Measurements from ENCODE around the gene PTN.

Gene PTN

GRCh38 chr7:137343281-137343841, at the start of gene PTN:
PTN (minus strand) TSS chr7:137343733; CDS start chr7:137254973, 88,760 bp downstream.
- DNase-seq (ENCODE audit: low read depth in 2 of 2, low spot score in 1 of 2): no peak

- no peak for DNase-seq (ENCODE audit: low read depth in 2 of 2, low spot score in 1 of 2)
These were observed 46.5 kb upstream of the PTN start for GRCh38 chr7:137390076-137390475.

- no peak for DNase-seq (ENCODE audit: low read depth in 2 of 2, low spot score in 1 of 2)
These were observed 45.4 kb upstream of the PTN start for GRCh38 chr7:137388916-137389315.

GRCh38 chr7:137386966-137387365, 43.4 kb upstream of the PTN start:
- DNase-seq (ENCODE audit: low read depth in 2 of 2, low spot score in 1 of 2): no peak

GRCh38 chr7:137381045-137381444, 37.5 kb upstream of the PTN start:
- DNase-seq (ENCODE audit: low read depth in 2 of 2, low spot score in 1 of 2): no peak

- no peak for DNase-seq (ENCODE audit: low read depth in 2 of 2, low spot score in 1 of 2)
These were observed 30.0 kb upstream of the PTN start for GRCh38 chr7:137373507-137373906.

- no peak for DNase-seq (ENCODE audit: low read depth in 2 of 2, low spot score in 1 of 2)
These were observed 28.1 kb upstream of the PTN start for GRCh38 chr7:137371616-137372015.

GRCh38 chr7:137366995-137367394, 23.5 kb upstream of the PTN start:
- no peak for DNase-seq (ENCODE audit: low read depth in 2 of 2, low spot score in 1 of 2)

GRCh38 chr7:137363683-137364082, 20.1 kb upstream of the PTN start:
- no peak for DNase-seq (ENCODE audit: low read depth in 2 of 2, low spot score in 1 of 2)

GRCh38 chr7:137360087-137360679, 16.6 kb upstream of the PTN start:
- DNase-seq (ENCODE audit: low read depth in 2 of 2, low spot score in 1 of 2): no peak

- no peak for DNase-seq (ENCODE audit: low read depth in 2 of 2, low spot score in 1 of 2)
These were observed 11.4 kb upstream of the PTN start for GRCh38 chr7:137354961-137355360.

- no peak for DNase-seq (ENCODE audit: low read depth in 2 of 2, low spot score in 1 of 2)
These were observed 10.9 kb upstream of the PTN start for GRCh38 chr7:137354396-137354795.

GRCh38 chr7:137351941-137352340, 8.4 kb upstream of the PTN start:
- no peak for DNase-seq (ENCODE audit: low read depth in 2 of 2, low spot score in 1 of 2)

- no peak for DNase-seq (ENCODE audit: low read depth in 2 of 2, low spot score in 1 of 2)
These were observed 2.4 kb upstream of the PTN start for GRCh38 chr7:137345799-137346449.

- no peak for DNase-seq (ENCODE audit: low read depth in 2 of 2, low spot score in 1 of 2)
These were observed 688 bp downstream of the PTN start for GRCh38 chr7:137342828-137343261.

- DNase-seq (ENCODE audit: low read depth in 2 of 2, low spot score in 1 of 2): no peak
These were observed 1.3 kb downstream of the PTN start for GRCh38 chr7:137342265-137342664.

GRCh38 chr7:137337902-137338301, 5.6 kb downstream of the PTN start:
- no peak for DNase-seq (ENCODE audit: low read depth in 2 of 2, low spot score in 1 of 2)

- no peak for DNase-seq (ENCODE audit: low read depth in 2 of 2, low spot score in 1 of 2)
These were observed 7.7 kb downstream of the PTN start for GRCh38 chr7:137335814-137336213.

- DNase-seq (ENCODE audit: low read depth in 2 of 2, low spot score in 1 of 2): no peak
These were observed 12.2 kb downstream of the PTN start for GRCh38 chr7:137331378-137331777.

- no peak for DNase-seq (ENCODE audit: low read depth in 2 of 2, low spot score in 1 of 2)
These were observed 14.1 kb downstream of the PTN start for GRCh38 chr7:137329411-137329810.

- no peak for DNase-seq (ENCODE audit: low read depth in 2 of 2, low spot score in 1 of 2)
These were observed 15.0 kb downstream of the PTN start for GRCh38 chr7:137328373-137329120.

- DNase-seq (ENCODE audit: low read depth in 2 of 2, low spot score in 1 of 2): no peak
These were observed 17.6 kb downstream of the PTN start for GRCh38 chr7:137325927-137326326.

All from stimulated activated CD8-positive, alpha-beta memory T cell treated with anti-CD3 and anti-CD28 coated beads, Interleukin-4, amount 100 ng/mL, for 4 hours (primary cell).